MM.1S (cell line): ENCODE results near the gene AMBRA1.

ENCODE experiments used
- EZH2 ChIP-seq: fragments of 300-600 bp; sonication (generic); optimal IDR thresholded peaks from 2 replicates; pipeline ENCODE3; 2017; ENCODE audit warnings: low read depth, mild to moderate bottlenecking, antibody characterized with exemption, low read length, mixed read lengths
- EZH2phosphoT487 ChIP-seq: fragments of 300-600 bp; sonication (generic); IDR thresholded peaks from 2 replicates; pipeline ENCODE4 v1.6.1; 2018; ENCODE audit warnings: antibody characterized with exemption, low read length
- TF ChIP-seq, protein P1 (sequence below): fragments of 300-600 bp; sonication (generic); IDR thresholded peaks from 2 replicates; pipeline ENCODE4 v1.5.1; 2016; ENCODE audit warnings: antibody characterized with exemption, low read length, mixed read lengths

DNA sequence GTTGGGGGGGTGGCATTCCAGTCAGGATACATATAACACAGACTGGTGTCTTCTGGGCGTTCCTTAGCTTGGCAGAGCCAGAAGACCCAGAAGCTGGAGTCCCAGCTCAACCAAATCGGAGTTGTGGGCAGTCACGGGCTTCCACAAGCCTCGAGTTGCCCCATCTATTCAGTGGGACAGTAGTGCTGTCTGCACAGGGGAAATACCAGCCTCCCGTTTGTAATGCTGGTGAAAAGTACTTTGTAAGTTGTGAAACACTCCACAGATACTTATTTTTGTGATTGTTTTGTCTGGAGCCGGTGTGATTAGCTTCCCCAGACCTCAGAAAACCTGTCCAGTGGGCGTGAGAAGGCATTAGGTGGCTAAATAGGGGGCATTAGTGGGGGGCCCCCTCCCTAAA, 232.9 kb downstream of the AMBRA1 start:
- TF ChIP-seq, protein P1, sequence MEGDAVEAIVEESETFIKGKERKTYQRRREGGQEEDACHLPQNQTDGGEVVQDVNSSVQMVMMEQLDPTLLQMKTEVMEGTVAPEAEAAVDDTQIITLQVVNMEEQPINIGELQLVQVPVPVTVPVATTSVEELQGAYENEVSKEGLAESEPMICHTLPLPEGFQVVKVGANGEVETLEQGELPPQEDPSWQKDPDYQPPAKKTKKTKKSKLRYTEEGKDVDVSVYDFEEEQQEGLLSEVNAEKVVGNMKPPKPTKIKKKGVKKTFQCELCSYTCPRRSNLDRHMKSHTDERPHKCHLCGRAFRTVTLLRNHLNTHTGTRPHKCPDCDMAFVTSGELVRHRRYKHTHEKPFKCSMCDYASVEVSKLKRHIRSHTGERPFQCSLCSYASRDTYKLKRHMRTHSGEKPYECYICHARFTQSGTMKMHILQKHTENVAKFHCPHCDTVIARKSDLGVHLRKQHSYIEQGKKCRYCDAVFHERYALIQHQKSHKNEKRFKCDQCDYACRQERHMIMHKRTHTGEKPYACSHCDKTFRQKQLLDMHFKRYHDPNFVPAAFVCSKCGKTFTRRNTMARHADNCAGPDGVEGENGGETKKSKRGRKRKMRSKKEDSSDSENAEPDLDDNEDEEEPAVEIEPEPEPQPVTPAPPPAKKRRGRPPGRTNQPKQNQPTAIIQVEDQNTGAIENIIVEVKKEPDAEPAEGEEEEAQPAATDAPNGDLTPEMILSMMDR, result no peak
- TF ChIP-seq EZH2, result no peak
- no peak for TF ChIP-seq EZH2phosphoT487
